ENCODE results near the gene APOBEC3B. TPM values are rescaled to one million over a fixed set of nuclear protein-coding genes. Genes with fewer than 3 reads are reported as not detected.
"Not testable (repeated sequence)": the region's sequence is repeated elsewhere in the genome, so short reads cannot be mapped to it uniquely, and the experiment has no call there.

APOBEC3B gene
- total RNA-seq, 1 experiment from 2014 or later = 13.1 TPM

DNA sequence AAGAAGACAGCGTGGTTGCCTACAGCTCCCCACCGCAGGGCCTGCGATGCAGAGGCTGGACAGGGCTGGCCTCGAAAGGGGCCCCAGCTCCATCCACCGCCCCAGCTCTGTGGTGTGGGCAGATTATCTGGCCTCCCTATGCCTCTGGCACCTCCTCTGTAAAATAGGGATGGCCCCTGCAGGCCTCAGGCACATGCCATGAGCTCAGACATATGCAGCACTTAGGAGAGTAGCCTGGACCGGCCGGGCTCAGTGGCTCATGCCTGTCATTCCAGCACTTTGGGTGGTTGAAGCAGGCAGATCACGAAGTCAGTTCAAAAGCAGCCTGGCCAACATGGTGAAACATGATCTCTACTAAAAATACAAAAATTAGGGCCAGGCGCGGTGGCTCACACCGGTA, 46.1 kb downstream of the APOBEC3B start:
- no peak for DNase-seq (ENCODE audit: low read depth)

- no peak for DNase-seq (ENCODE audit: low read depth)
Observed at GRCh38 chr22:39029227-39029626, 47.1 kb downstream of the APOBEC3B start.

- DNase-seq (ENCODE audit: low read depth) = no peak
Observed at GRCh38 chr22:39030705-39031104, 48.6 kb downstream of the APOBEC3B start.

GRCh38 chr22:39031434-39032295, 49.5 kb downstream of the APOBEC3B start:
- DNase-seq (ENCODE audit: low read depth) = not testable (repeated sequence)

GRCh38 chr22:39037071-39037470, 54.9 kb downstream of the APOBEC3B start:
- not testable (repeated sequence) for DNase-seq (ENCODE audit: low read depth)

GRCh38 chr22:39039306-39040126, 57.4 kb downstream of the APOBEC3B start:
- DNase-seq (ENCODE audit: low read depth) = no peak

GRCh38 chr22:39040155-39040537, 58.0 kb downstream of the APOBEC3B start:
- not testable (repeated sequence) for DNase-seq (ENCODE audit: low read depth)

DNA sequence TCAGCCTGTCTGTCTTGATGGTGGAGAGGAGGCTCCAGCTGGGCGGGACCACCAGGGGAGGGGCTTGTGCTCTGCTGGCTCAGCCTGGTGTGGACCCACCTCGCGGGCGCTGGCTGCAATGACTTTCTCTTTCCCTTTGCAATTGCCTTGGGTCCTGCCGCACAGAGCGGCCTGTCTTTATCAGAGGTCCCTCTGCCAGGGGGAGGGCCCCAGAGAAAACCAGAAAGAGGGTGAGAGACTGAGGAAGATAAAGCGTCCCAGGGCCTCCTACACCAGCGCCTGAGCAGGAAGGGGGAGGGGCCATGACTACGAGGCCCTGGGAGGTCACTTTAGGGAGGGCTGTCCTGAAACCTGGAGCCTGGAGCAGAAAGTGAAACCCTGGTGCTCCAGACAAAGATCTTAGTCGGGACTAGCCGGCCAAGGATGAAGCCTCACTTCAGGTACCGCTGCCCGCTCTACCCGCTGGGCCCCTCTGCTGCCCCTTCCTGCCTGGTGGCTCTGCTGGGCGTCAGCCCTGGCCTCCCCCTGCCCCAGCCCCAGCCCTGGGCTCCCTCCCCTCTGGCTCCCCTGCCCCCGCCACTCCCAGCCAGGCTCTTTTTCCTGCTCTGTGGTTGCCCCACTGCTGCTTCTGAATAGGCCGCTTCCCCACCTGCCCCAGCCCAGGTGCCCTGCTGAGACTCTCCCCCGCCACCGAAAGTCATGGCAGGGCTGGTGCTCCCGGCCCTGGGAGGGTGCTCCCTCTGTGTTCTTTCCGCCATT, 58.6 kb downstream of the APOBEC3B start, which contains the start of gene APOBEC3F:
APOBEC3F (plus strand) TSS at position 327 of the 759 bp plus-strand sequence; CDS start at position 424, 97 bp downstream.
- DNase-seq (ENCODE audit: low read depth) = peak; percentile 62

DNA sequence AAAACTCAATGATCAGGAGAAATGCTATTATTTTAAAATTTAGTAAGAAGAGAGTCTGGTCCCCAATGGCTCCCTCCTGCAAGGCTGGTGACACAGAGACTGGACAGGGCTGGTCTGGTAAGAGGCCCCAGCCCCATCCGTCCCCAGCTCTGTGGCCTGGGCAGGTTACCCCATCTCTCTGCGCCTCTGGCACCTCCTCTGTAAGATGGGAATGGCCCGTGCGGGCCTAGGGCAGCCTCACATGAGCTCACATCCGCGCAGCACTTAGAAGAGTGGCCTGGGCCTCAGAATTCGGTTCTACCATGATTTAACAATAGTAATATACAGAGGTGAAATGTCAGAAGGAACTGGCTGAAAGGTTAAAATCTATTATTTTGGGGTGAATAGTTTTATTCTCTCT, 59.8 kb downstream of the APOBEC3B start:
- DNase-seq (ENCODE audit: low read depth) = no peak

Other genes with a start within 250 kb of the APOBEC3B start
- gene SUN2, start 226.3 kb upstream of the APOBEC3B start, total RNA-seq (2014; rRNA removed; shearing (Covaris generic)) = 84.8 and 87.9 TPM in 2 replicates
- 3.1 and 6.9 TPM in 2 replicates for gene DNAL4, start 188.2 kb upstream of the APOBEC3B start, total RNA-seq (2014; rRNA removed; shearing (Covaris generic))
- 2.6 and 2.9 TPM in 2 replicates for gene NPTXR, start 138.3 kb upstream of the APOBEC3B start, total RNA-seq (2014; rRNA removed; shearing (Covaris generic))
- 38.3 and 46.7 TPM in 2 replicates for gene CBX6, start 110.1 kb upstream of the APOBEC3B start, total RNA-seq (2014; rRNA removed; shearing (Covaris generic))
- gene APOBEC3A, start 24.7 kb upstream of the APOBEC3B start, total RNA-seq (2014; rRNA removed; shearing (Covaris generic)) = not detected in 2 replicates
- 4.3 and 7.1 TPM in 2 replicates for gene APOBEC3C, start 31.9 kb downstream of the APOBEC3B start, total RNA-seq (2014; rRNA removed; shearing (Covaris generic))
- 0.27 TPM in 1 of 2 replicates, not detected in the other for gene APOBEC3D, start 38.8 kb downstream of the APOBEC3B start, total RNA-seq (2014; rRNA removed; shearing (Covaris generic))
- gene APOBEC3F, start 58.5 kb downstream of the APOBEC3B start, total RNA-seq (2014; rRNA removed; shearing (Covaris generic)) = 1.1 and 1.9 TPM in 2 replicates
- 8.0 and 11.3 TPM in 2 replicates for gene APOBEC3G, start 94.9 kb downstream of the APOBEC3B start, total RNA-seq (2014; rRNA removed; shearing (Covaris generic))
- gene APOBEC3H, start 114.9 kb downstream of the APOBEC3B start, total RNA-seq (2014; rRNA removed; shearing (Covaris generic)) = 0.24 and 0.60 TPM in 2 replicates
- gene CBX7, start 170.3 kb downstream of the APOBEC3B start, total RNA-seq (2014; rRNA removed; shearing (Covaris generic)) = 0.79 and 0.80 TPM in 2 replicates